Mesendoderm (in vitro differentiated cells): Measurements from ENCODE around the gene CORO2B.

ENCODE experiments used
- DNase-seq: peaks from one replicate; pipeline ENCODE4 v3.0.0; 2013
- H2AK5ac ChIP-seq: 2 replicates; pipeline ENCODE4 v1.6.1; 2013; ENCODE audit warnings: low read length, inconsistent platforms
- H2BK120ac ChIP-seq: 2 replicates; pipeline ENCODE4 v1.6.1; 2013; ENCODE audit warnings: low read depth, mild to moderate bottlenecking, low read length, moderate library complexity, mixed read lengths
- H2BK15ac ChIP-seq: replicated peaks from 2 replicates; pipeline ENCODE4 v1.6.1; 2013; ENCODE audit warnings: low read depth, mild to moderate bottlenecking, moderate library complexity
- H2BK5ac ChIP-seq: 2 replicates; pipeline ENCODE4 v1.6.1; 2013; ENCODE audit warnings: low read length, inconsistent platforms
- H3K18ac ChIP-seq: 2 replicates; pipeline ENCODE4 v1.6.1; 2013; ENCODE audit warnings: mild to moderate bottlenecking, low read length, mixed read lengths
- H3K23ac ChIP-seq: one replicate; pipeline ENCODE4 v1.6.1; 2013; ENCODE audit warnings: low read length
- H3K27ac ChIP-seq: 2 replicates; pipeline ENCODE4 v1.5.1; 2013; ENCODE audit warnings: low read depth, mild to moderate bottlenecking, inconsistent platforms, low read length, moderate library complexity
- H3K27me3 ChIP-seq: 2 replicates; pipeline ENCODE4 v1.6.1; 2013; ENCODE audit warnings: low read length, control low read depth, mild to moderate bottlenecking, inconsistent platforms; ENCODE audit not compliant: insufficient read depth, poor library complexity
- H3K36me3 ChIP-seq: 2 replicates; pipeline ENCODE4 v1.6.1; 2013; ENCODE audit warnings: low read length, inconsistent platforms; ENCODE audit not compliant: control insufficient read depth, insufficient read depth
- H3K4ac ChIP-seq: one replicate; pipeline ENCODE4 v1.6.1; 2013; ENCODE audit warnings: low read depth, mild to moderate bottlenecking, low read length, moderate library complexity
- H3K4me1 ChIP-seq: 2 replicates; pipeline ENCODE4 v1.6.1; 2013; ENCODE audit warnings: low read depth, low read length, inconsistent platforms; ENCODE audit not compliant: control insufficient read depth
- H3K4me2 ChIP-seq: 2 replicates; pipeline ENCODE4 v1.6.1; 2013; ENCODE audit warnings: low read length
- H3K4me3 ChIP-seq: 2 replicates; pipeline ENCODE4 v1.5.1; 2013; ENCODE audit warnings: mild to moderate bottlenecking, low read length
- H3K56ac ChIP-seq: one replicate; pipeline ENCODE4 v1.6.1; 2013; ENCODE audit warnings: low read length
- H3K79me1 ChIP-seq: 2 replicates; pipeline ENCODE4 v1.6.1; 2013; ENCODE audit warnings: low read length, inconsistent platforms
- H3K79me2 ChIP-seq: 2 replicates; pipeline ENCODE4 v1.6.1; 2013; ENCODE audit warnings: mild to moderate bottlenecking, low read length; ENCODE audit not compliant: control insufficient read depth, insufficient read depth
- H3K9ac ChIP-seq: 2 replicates; pipeline ENCODE4 v1.6.1; 2013; ENCODE audit warnings: low read length, inconsistent platforms
- H4K5ac ChIP-seq: one replicate; pipeline ENCODE4 v1.6.1; 2013; ENCODE audit warnings: low read length
- H4K8ac ChIP-seq: one replicate; pipeline ENCODE4 v1.6.1; 2013; ENCODE audit warnings: low read depth, mild to moderate bottlenecking, control low read depth, low read length, moderate library complexity
- WGBS: extraction: QIAGEN DNeasy Blood & Tissue Kit; methylation state at CpG from one replicate; pipeline ENCODE4 v1.1.7; 2013; ENCODE audit warnings: low lambda C conversion rate, missing lambda C conversion rate; ENCODE audit not compliant: insufficient coverage; ENCODE audit errors: extremely low coverage; 5-methylcytosine and 5-hydroxymethylcytosine counted together

CORO2B gene

GRCh38 chr15:68608206-68608843 is 29.5 kb downstream of the CORO2B start:
- Histone ChIP-seq H3K4me3 (no peak overlapping the region), H4K8ac (no peak overlapping the region), H3K27ac (no peak overlapping the region), H3K4ac (no peak overlapping the region), H3K79me2 (no peaks in the 10 kb centered on the region), H3K27me3 (no peaks in the 10 kb centered on the region), H2BK15ac (no peak overlapping the region), H3K4me2 (no peak overlapping the region), H2BK5ac (no peak overlapping the region), H3K56ac (peak overlapping the region; percentile 12), H3K23ac (no peak overlapping the region), H3K79me1 (peaks cover under 1% of the 10 kb centered on the region), H3K36me3 (no peaks in the 10 kb centered on the region), H3K4me1 (peaks cover 16% of the 10 kb centered on the region), H2AK5ac (peak overlapping the region; percentile 76), H3K9ac (no peak overlapping the region), H4K5ac (no peak overlapping the region), H2BK120ac (no peak overlapping the region), H3K18ac (peak overlapping the region; percentile 2)
- no CpG with 5 or more reads among the region's 8 CpGs for WGBS
- DNase-seq = peak; percentile 44

- Histone ChIP-seq H3K18ac (no peak overlapping the region), H3K4me2 (no peak overlapping the region), H3K4ac (no peak overlapping the region), H3K79me2 (no peaks in the 10 kb centered on the region), H3K23ac (no peak overlapping the region), H2BK5ac (no peak overlapping the region), H2BK15ac (no peak overlapping the region), H3K4me3 (no peak overlapping the region), H2BK120ac (no peak overlapping the region), H4K5ac (no peak overlapping the region), H3K9ac (no peak overlapping the region), H3K79me1 (no peaks in the 10 kb centered on the region), H3K56ac (no peak overlapping the region), H3K36me3 (no peaks in the 10 kb centered on the region), H3K27me3 (no peaks in the 10 kb centered on the region), H2AK5ac (peak overlapping the region; percentile 31), H3K27ac (no peak overlapping the region), H4K8ac (no peak overlapping the region), H3K4me1 (peaks cover 12% of the 10 kb centered on the region)
- no peak for DNase-seq
- no CpG with 5 or more reads among the region's 4 CpGs for WGBS
Observed at GRCh38 chr15:68608844-68609232, 30.0 kb downstream of the CORO2B start.

- Histone ChIP-seq H3K27me3 (no peaks in the 10 kb centered on the region), H3K79me2 (no peaks in the 10 kb centered on the region), H3K4ac (no peak overlapping the region), H2BK120ac (no peak overlapping the region), H4K8ac (no peak overlapping the region), H3K4me3 (no peak overlapping the region), H3K56ac (peak overlapping the region; percentile 72), H3K23ac (no peak overlapping the region), H2BK15ac (no peak overlapping the region), H4K5ac (no peak overlapping the region), H3K27ac (no peak overlapping the region), H3K4me2 (no peak overlapping the region), H2BK5ac (peak overlapping the region; percentile 48), H3K4me1 (peaks cover 11% of the 10 kb centered on the region), H3K79me1 (no peaks in the 10 kb centered on the region), H3K9ac (no peak overlapping the region), H2AK5ac (no peak overlapping the region), H3K36me3 (no peaks in the 10 kb centered on the region), H3K18ac (no peak overlapping the region)
- DNase-seq = no peak
- WGBS = no CpG with 5 or more reads among the region's 7 CpGs
Observed at GRCh38 chr15:68609629-68610028, 30.8 kb downstream of the CORO2B start.

GRCh38 chr15:68610825-68611224 is 32.0 kb downstream of the CORO2B start:
- H3K4me3 ChIP-seq = no peak overlapping the region
- H4K5ac ChIP-seq = no peak overlapping the region
- peaks cover 14% of the 10 kb centered on the region for H3K4me1 ChIP-seq

GRCh38 chr15:68612503-68612902 is 33.7 kb downstream of the CORO2B start:
- WGBS = no CpG with 5 or more reads among the region's 3 CpGs
- H3K27me3 ChIP-seq = no peaks in the 10 kb centered on the region
- H3K79me1 ChIP-seq = no peaks in the 10 kb centered on the region
- no peak overlapping the region for H2BK5ac ChIP-seq
- H4K8ac ChIP-seq = no peak overlapping the region
- H3K4me2 ChIP-seq = no peak overlapping the region
- no peak overlapping the region for H3K9ac ChIP-seq
- H3K18ac ChIP-seq = no peak overlapping the region
- peaks cover 14% of the 10 kb centered on the region for H3K4me1 ChIP-seq
- no peaks in the 10 kb centered on the region for H3K36me3 ChIP-seq
- H2AK5ac ChIP-seq = no peak overlapping the region
- H4K5ac ChIP-seq = no peak overlapping the region
- no peak overlapping the region for H3K27ac ChIP-seq
- H2BK120ac ChIP-seq = no peak overlapping the region
- no peak overlapping the region for H3K4me3 ChIP-seq
- DNase-seq = no peak
- H3K79me2 ChIP-seq = no peaks in the 10 kb centered on the region
- no peak overlapping the region for H3K4ac ChIP-seq
- H3K56ac ChIP-seq = no peak overlapping the region
- H3K23ac ChIP-seq = no peak overlapping the region
- H2BK15ac ChIP-seq = no peak overlapping the region

More at GRCh38 chr15:68610825-68611224, 32.0 kb downstream of the CORO2B start:
- H3K27ac ChIP-seq = no peak overlapping the region
- no peak overlapping the region for H2AK5ac ChIP-seq
- H3K9ac ChIP-seq = no peak overlapping the region
- no peaks in the 10 kb centered on the region for H3K79me2 ChIP-seq
- H3K4me2 ChIP-seq = no peak overlapping the region
- no peak overlapping the region for H3K23ac ChIP-seq
- H3K18ac ChIP-seq = no peak overlapping the region
- H2BK15ac ChIP-seq = no peak overlapping the region
- no peaks in the 10 kb centered on the region for H3K27me3 ChIP-seq
- no peak overlapping the region for H2BK5ac ChIP-seq
- no peak for DNase-seq
- H2BK120ac ChIP-seq = no peak overlapping the region
- H3K4ac ChIP-seq = no peak overlapping the region
- H3K56ac ChIP-seq = no peak overlapping the region
- no peaks in the 10 kb centered on the region for H3K79me1 ChIP-seq
- H3K36me3 ChIP-seq = no peaks in the 10 kb centered on the region
- H4K8ac ChIP-seq = no peak overlapping the region
- no CpG with 5 or more reads among the region's 8 CpGs for WGBS
